Right atrium auricular region (tissue), 2 donors: ENCODE results near the gene CISTR. TPM values are rescaled to one million over a fixed set of nuclear protein-coding genes. Genes with fewer than 3 reads are reported as not detected.
"Not testable (repeated sequence)": the region's sequence is repeated elsewhere in the genome, so short reads cannot be mapped to it uniquely, and the experiment has no call there.

Source experiments
- DNase-seq: peaks from one replicate; pipeline ENCODE4 v3.0.0-alpha.2; 2019; ENCODE audit warnings: low spot score
- H3K27ac ChIP-seq, 2 donors: fragments of 200-600 bp; sonication (generic); 1 replicate in 1 of 2; 2 replicates in 1 of 2; pipeline ENCODE4 v1.5.1; 2016 to 2019
- H3K27me3 ChIP-seq, 2 donors: fragments of 200-600 bp; sonication (generic); one replicate each; pipeline versions ENCODE4 v1.5.1 to v1.6.0; 2017 to 2019
- H3K36me3 ChIP-seq: fragments of 200-600 bp; sonication (generic); one replicate; pipeline ENCODE4 v1.5.1; 2016
- H3K4me1 ChIP-seq, 2 donors: fragments of 200-600 bp; sonication (generic); one replicate each; pipeline versions ENCODE4 v1.5.1 to v1.6.0; 2017 to 2019
- H3K4me3 ChIP-seq, 2 donors: fragments of 200-600 bp; sonication (generic); 1 replicate in 1 of 2; 2 replicates in 1 of 2; pipeline ENCODE4 v1.5.1; 2017 to 2019; ENCODE audit warnings: mild to moderate bottlenecking in 1 of 2, moderate library complexity in 1 of 2
- H3K9me3 ChIP-seq, 2 donors: fragments of 200-600 bp; sonication (generic); one replicate each; pipeline ENCODE4 v1.5.1; 2019
- total RNA-seq, 2 donors: library from RNA; depleted of rRNA; stranded (reverse); fragments of >200 nt; gene quantifications; one replicate each; pipeline ENCODE4 v1.1.0, GENCODE V29; 2016
- TF ChIP-seq, protein P1 (sequence below), 2 donors: fragments of 200-600 bp; sonication (generic); IDR thresholded peaks; one replicate each; pipeline ENCODE4 v1.5.1; 2019; ENCODE audit warnings: antibody characterized with exemption in 2 of 2

Gene CISTR
- total RNA-seq, 2 donors from 2014 or later: 3.7 TPM; not detected in 1

GRCh38 chr12:53780323-53780722 lies 28.5 kb upstream of the CISTR start:
- H3K9me3 ChIP-seq: no peaks in the 10 kb centered on the region
- no peaks in the 10 kb centered on the region for H3K27me3 ChIP-seq
- no peak for DNase-seq
- H3K4me3 ChIP-seq: no peak overlapping the region
- no peaks in the 10 kb centered on the region for H3K4me1 ChIP-seq
- H3K27ac ChIP-seq: no peak overlapping the region
- TF ChIP-seq, protein P1, sequence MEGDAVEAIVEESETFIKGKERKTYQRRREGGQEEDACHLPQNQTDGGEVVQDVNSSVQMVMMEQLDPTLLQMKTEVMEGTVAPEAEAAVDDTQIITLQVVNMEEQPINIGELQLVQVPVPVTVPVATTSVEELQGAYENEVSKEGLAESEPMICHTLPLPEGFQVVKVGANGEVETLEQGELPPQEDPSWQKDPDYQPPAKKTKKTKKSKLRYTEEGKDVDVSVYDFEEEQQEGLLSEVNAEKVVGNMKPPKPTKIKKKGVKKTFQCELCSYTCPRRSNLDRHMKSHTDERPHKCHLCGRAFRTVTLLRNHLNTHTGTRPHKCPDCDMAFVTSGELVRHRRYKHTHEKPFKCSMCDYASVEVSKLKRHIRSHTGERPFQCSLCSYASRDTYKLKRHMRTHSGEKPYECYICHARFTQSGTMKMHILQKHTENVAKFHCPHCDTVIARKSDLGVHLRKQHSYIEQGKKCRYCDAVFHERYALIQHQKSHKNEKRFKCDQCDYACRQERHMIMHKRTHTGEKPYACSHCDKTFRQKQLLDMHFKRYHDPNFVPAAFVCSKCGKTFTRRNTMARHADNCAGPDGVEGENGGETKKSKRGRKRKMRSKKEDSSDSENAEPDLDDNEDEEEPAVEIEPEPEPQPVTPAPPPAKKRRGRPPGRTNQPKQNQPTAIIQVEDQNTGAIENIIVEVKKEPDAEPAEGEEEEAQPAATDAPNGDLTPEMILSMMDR (IDR thresholded peaks at IDR 0.05): no peak
- no peaks in the 10 kb centered on the region for H3K36me3 ChIP-seq

DNA sequence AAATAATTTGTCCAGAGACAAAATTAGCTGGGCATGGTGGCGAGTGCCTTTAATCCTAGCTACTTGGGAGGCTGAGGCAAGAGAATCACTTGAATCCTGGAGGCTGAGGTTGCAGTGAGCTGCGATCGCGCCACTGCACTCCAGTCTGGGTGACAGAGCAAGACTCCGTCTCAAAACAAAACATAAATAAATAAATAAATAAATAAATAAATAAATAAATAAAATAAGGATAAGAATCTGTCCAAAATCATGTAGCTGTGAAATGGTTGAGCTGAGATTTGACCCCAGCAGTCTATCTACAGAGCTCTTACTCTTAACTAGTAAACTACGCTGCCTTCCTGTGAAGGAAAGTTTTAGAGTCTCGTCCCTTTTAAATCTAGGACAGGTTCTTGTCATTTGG lies 27.9 kb upstream of the CISTR start:
- not testable (repeated sequence) for DNase-seq, H3K9me3 ChIP-seq, H3K27ac ChIP-seq, H3K36me3 ChIP-seq, H3K27me3 ChIP-seq, H3K4me1 ChIP-seq, H3K4me3 ChIP-seq

- Histone ChIP-seq H3K27me3 (no peaks in the 10 kb centered on the region), H3K4me3 (no peak overlapping the region), H3K36me3 (no peaks in the 10 kb centered on the region), H3K9me3 (no peaks in the 10 kb centered on the region), H3K4me1 (no peaks in the 10 kb centered on the region), H3K27ac (no peak overlapping the region)
- no peak for DNase-seq
- TF ChIP-seq, protein P1 (IDR thresholded peaks at IDR 0.05): no peak
These were observed 26.3 kb upstream of the CISTR start for GRCh38 chr12:53777936-53778644.

DNA sequence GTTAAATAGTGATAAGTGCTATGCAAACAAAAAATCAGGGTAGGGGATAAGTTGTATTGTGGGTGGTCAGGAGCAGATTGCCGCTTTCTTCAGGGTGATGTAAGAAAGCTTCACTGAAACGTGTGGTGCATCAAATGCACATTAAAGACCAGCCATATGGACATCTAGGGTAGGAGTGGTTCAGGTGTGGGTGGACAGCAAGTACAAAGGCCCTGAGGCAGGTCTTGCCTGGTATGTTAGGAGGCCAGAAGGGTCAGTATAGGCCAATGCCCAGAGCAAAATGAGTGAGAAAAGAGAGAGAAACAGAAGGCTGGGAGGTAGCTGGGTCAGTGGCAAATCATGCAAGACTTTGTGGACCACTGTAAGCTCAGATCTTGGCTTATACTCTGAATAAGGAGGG lies 25.6 kb upstream of the CISTR start:
- no peak overlapping the region for H3K4me3 ChIP-seq
- no peaks in the 10 kb centered on the region for H3K36me3 ChIP-seq
- TF ChIP-seq, protein P1 (IDR thresholded peaks at IDR 0.05): no peak
- no peak overlapping the region for H3K27ac ChIP-seq
- no peak for DNase-seq
- H3K9me3 ChIP-seq: no peaks in the 10 kb centered on the region
- H3K27me3 ChIP-seq: no peaks in the 10 kb centered on the region
- no peaks in the 10 kb centered on the region for H3K4me1 ChIP-seq

DNA sequence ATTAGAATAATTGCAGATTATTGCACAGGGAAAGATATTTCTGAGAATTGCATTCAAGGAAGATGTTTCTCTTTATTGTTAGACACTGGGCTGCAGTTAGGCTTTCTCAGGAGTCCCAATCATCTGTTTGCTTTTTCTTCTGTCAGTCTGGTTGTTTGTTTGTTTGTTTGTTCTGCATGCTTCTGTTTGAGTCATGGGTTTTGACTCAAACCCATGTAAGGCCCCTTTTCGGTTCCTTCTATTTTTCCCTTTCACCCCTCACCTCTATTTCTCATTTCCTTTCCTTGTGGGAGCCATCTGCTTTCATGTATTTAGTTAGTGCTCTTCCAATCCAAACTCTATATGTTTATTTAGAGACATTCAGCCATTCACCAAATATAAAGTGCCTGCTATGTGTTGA lies 25.1 kb upstream of the CISTR start:
- Histone ChIP-seq H3K36me3 (no peaks in the 10 kb centered on the region), H3K9me3 (no peaks in the 10 kb centered on the region), H3K4me3 (no peak overlapping the region), H3K4me1 (no peaks in the 10 kb centered on the region), H3K27me3 (no peaks in the 10 kb centered on the region), H3K27ac (no peak overlapping the region)
- DNase-seq: no peak
- TF ChIP-seq, protein P1 (IDR thresholded peaks at IDR 0.05): no peak

- Histone ChIP-seq H3K9me3 (no peaks in the 10 kb centered on the region), H3K4me3 (no peak overlapping the region), H3K4me1 (no peaks in the 10 kb centered on the region), H3K36me3 (no peaks in the 10 kb centered on the region), H3K27me3 (no peaks in the 10 kb centered on the region), H3K27ac (peak overlapping the region; percentile 33 to 72)
- TF ChIP-seq, protein P1 (IDR thresholded peaks at IDR 0.05): no peak
- DNase-seq: peak; percentile 67
These were observed 23.8 kb upstream of the CISTR start for GRCh38 chr12:53775478-53776145.
